K562 (cell line): ENCODE data around the gene EMID1. TPM values are rescaled to one million over a fixed set of nuclear protein-coding genes. Genes with fewer than 3 reads are reported as not detected.
"Not testable (repeated sequence)": the region's sequence is repeated elsewhere in the genome, so short reads cannot be mapped to it uniquely, and the experiment has no call there.

Experiments
- ATAC-seq: fragments of 200-7000 bp; cut with Tn5 transposase; 3 replicates; pipeline ENCODE4 v1.9.1; 2020; ENCODE audit warnings: moderate library complexity
- BruUV-seq: library from RNA; stranded (reverse); fragments of 400-500 nt; replicated peaks from 2 replicates; lab custom pipeline; 2021; lab: Mats Ljungman, UMichigan
- CTCF ChIA-PET: fragments of 300-600 bp; formaldehyde crosslinking; extraction: SDS; loops from one replicate; lab custom pipeline; 2021; ENCODE audit warnings: low intra/inter-chr PET ratio; lab: Yijun Ruan, JAX
- POLR2A ChIA-PET: fragments of 300-600, 350-650 bp; sonication (Branson Sonifier 250); formaldehyde crosslinking; extraction: SDS; loops from one replicate; lab custom pipeline; 2021; ENCODE audit warnings: antibody characterized with exemption, inconsistent platforms; lab: Yijun Ruan, JAX
- DNase-seq, 4 experiments: peaks; one replicate each; pipeline versions ENCODE4 v3.0.0 to v3.0.0-alpha.2; 2011 to 2018; ENCODE audit warnings: low spot score in 3 of 4, mixed read lengths in 3 of 4; ENCODE audit errors: extremely low read depth in 1 of 4
- FAIRE-seq: peaks from 2 replicates; lab custom pipeline; 2011; peaks lifted over from hg19 to GRCh38; lab: Jason Lieb, UNC
- H2AFZ ChIP-seq: 2 replicates; pipeline ENCODE4 v1.6.0; 2011; ENCODE audit warnings: low read depth, low read length, control low read depth, inconsistent platforms
- H3K27ac ChIP-seq: fragments of 200-600 bp; 3 replicates; pipeline ENCODE4 v1.8.0; 2011; ENCODE audit warnings: low read depth, mild to moderate bottlenecking, control low read depth, inconsistent platforms, low read length, moderate library complexity, mixed read lengths; ENCODE audit errors: extremely low read depth
- H3K27me3 ChIP-seq, 2 experiments: fragments of 300-600 bp in 1 of 2; 2 replicates in 1 of 2; 3 replicates in 1 of 2; pipeline versions ENCODE4 v1.6.0 to v1.8.0; 2011; ENCODE audit warnings: inconsistent platforms in 2 of 2, low read length in 2 of 2, mild to moderate bottlenecking in 1 of 2, mixed read lengths in 1 of 2, moderate library complexity in 1 of 2; ENCODE audit not compliant: control insufficient read depth in 2 of 2, insufficient read depth in 2 of 2
- H3K36me3 ChIP-seq: fragments of 300-600 bp; 3 replicates; pipeline ENCODE4 v1.8.0; 2011; ENCODE audit warnings: mild to moderate bottlenecking, low read length, inconsistent platforms; ENCODE audit not compliant: control insufficient read depth, insufficient read depth
- H3K4me1 ChIP-seq, 2 experiments: fragments of 200-600 bp in 1 of 2; replicated peaks in 1 of 2; 2 replicates in 1 of 2; 3 replicates in 1 of 2; pipeline versions ENCODE4 v1.5.1 to v1.8.0; 2011; ENCODE audit warnings: inconsistent platforms in 2 of 2, low read length in 2 of 2, mild to moderate bottlenecking in 1 of 2, mixed read lengths in 1 of 2, moderate library complexity in 1 of 2; ENCODE audit not compliant: control insufficient read depth in 2 of 2, insufficient read depth in 2 of 2
- H3K4me2 ChIP-seq: 2 replicates; pipeline ENCODE4 v1.6.1; 2011; ENCODE audit warnings: low read length, control low read depth, inconsistent platforms, mixed read lengths; ENCODE audit not compliant: insufficient read depth
- H3K4me3 ChIP-seq: fragments of 200-600 bp; sonication (generic), shearing (Covaris generic); 2 replicates; pipeline ENCODE4 v1.5.1; 2016; ENCODE audit warnings: control low read depth, inconsistent platforms
- H3K79me2 ChIP-seq: fragments of 200-600 bp; 3 replicates; pipeline ENCODE4 v1.8.0; 2011; ENCODE audit warnings: low read length, inconsistent platforms; ENCODE audit not compliant: control insufficient read depth, insufficient read depth
- H3K9ac ChIP-seq, 2 experiments: 2 replicates each; pipeline versions ENCODE4 v1.6.0 to v1.6.1; 2011; ENCODE audit warnings: low read depth in 2 of 2, low read length in 2 of 2, control low read depth in 1 of 2, inconsistent platforms in 1 of 2, mild to moderate bottlenecking in 1 of 2, mixed read lengths in 1 of 2; ENCODE audit not compliant: insufficient read depth in 1 of 2
- H3K9me1 ChIP-seq: one replicate; pipeline ENCODE4 v1.6.0; 2011; ENCODE audit warnings: inconsistent platforms, mild to moderate bottlenecking, low read length, moderate library complexity; ENCODE audit not compliant: control insufficient read depth, insufficient read depth
- H3K9me3 ChIP-seq: replicated peaks from 2 replicates; pipeline ENCODE4 v1.5.1; 2011; ENCODE audit warnings: low read depth, low read length, inconsistent platforms; ENCODE audit not compliant: control insufficient read depth, insufficient read depth
- H4K20me1 ChIP-seq: replicated peaks from 2 replicates; pipeline ENCODE4 v1.6.1; 2011; ENCODE audit warnings: low read length, inconsistent platforms, mixed read lengths; ENCODE audit not compliant: control insufficient read depth, insufficient read depth
- BCOR ChIP-seq: fragments of 450-650 bp; IDR thresholded peaks from 2 replicates; pipeline ENCODE4 v1.6.1; 2016
- MTA3 ChIP-seq: fragments of 450-650 bp; formaldehyde crosslinking; IDR thresholded peaks from 2 replicates; pipeline ENCODE4 v1.6.1; 2017; ENCODE audit warnings: mild to moderate bottlenecking, borderline replicate concordance
- POLR2G ChIP-seq: fragments of 200-400 bp; formaldehyde crosslinking; IDR thresholded peaks from 2 replicates; pipeline ENCODE4 v1.6.1; 2017; ENCODE audit warnings: low read depth, mild to moderate bottlenecking, antibody characterized with exemption, low read length, moderate library complexity
- ZNF121 ChIP-seq: sonication (generic); formaldehyde crosslinking; conservative IDR thresholded peaks from 2 replicates; pipeline ENCODE4 v1.8.0; 2022; ENCODE audit warnings: missing genetic modification reagents
- ZNF75A ChIP-seq: fragments of 450-650 bp; formaldehyde crosslinking; IDR thresholded peaks from 2 replicates; pipeline ENCODE4 v1.4.0; 2020; ENCODE audit warnings: mild to moderate bottlenecking
- WGBS: fragments of 100-300 bp; shearing (Covaris generic); methylation state at CpG from one replicate; pipeline ENCODE4 v1.1.6; 2016; ENCODE audit warnings: low coverage, mixed read lengths; ENCODE audit not compliant: insufficient coverage; ENCODE audit errors: missing lambda C conversion rate; 5-methylcytosine and 5-hydroxymethylcytosine counted together
- in situ Hi-C: fragments of 300-500 bp; cut with MboI; formaldehyde crosslinking; loops from 4 replicates; pipeline ENCODE4 v1.15.0; 2018; ENCODE audit warnings: inconsistent platforms, mixed read lengths
- intact Hi-C: fragments of 100-400 bp; cut with micrococcal nuclease; formaldehyde crosslinking; loops from 2 replicates; pipeline ENCODE4 v1.14.2; 2022
- polyA plus RNA-seq, 8 experiments: library from polyadenylated mRNA; depleted of rRNA in 4 of 8; stranded (reverse) in 5 of 8; unstranded in 3 of 8; fragments of >200 nt; fragmentation: Nextera tagmentation in 2 of 8; fragmentation: Illumina TruSeq in 1 of 8; extraction: Ambion mirVana in 2 of 8; extraction: Trizol in 1 of 8; gene quantifications; 2 replicates each; pipeline versions ENCODE4 v1.2.1 to v1.2.3, GENCODE V29; 2011 to 2014; ENCODE audit warnings: inconsistent platforms in 1 of 8, missing spikeins in 1 of 8
- total RNA-seq, 7 experiments: library from RNA; depleted of rRNA in 6 of 7; stranded (reverse); fragments of >200 nt in 6 of 7; fragmentation: Illumina TruSeq in 2 of 7; extraction: Trizol in 2 of 7; gene quantifications; 2 replicates each; pipeline versions ENCODE4 v1.2.1 to v1.2.3, GENCODE V29; 2011 to 2021; ENCODE audit warnings: low replicate concordance in 1 of 7

EMID1 gene
- total and polyA plus RNA-seq, 9 of the 15 experiments (the other 6 are each of a cell fraction or from before 2014, with no cell fraction given): 0.15 to 7.2 (median 2.7) TPM

GRCh38 chr22:29219409-29219782, 13.7 kb downstream of the EMID1 start:
- DNase-seq, BruUV-seq, H3K9ac ChIP-seq, FAIRE-seq, H3K79me2 ChIP-seq, H3K36me3 ChIP-seq, H3K9me3 ChIP-seq, H3K27me3 ChIP-seq, H3K4me2 ChIP-seq, H3K4me3 ChIP-seq, H4K20me1 ChIP-seq, H3K9me1 ChIP-seq, intact Hi-C loops, H2AFZ ChIP-seq, H3K4me1 ChIP-seq, ATAC-seq, in situ Hi-C loops, CTCF ChIA-PET, H3K27ac ChIP-seq: not testable (repeated sequence)
- WGBS: 0% methylated on average over 2 of the region's 2 CpGs
- POLR2A ChIA-PET: interaction anchor here (0.6 to 1.1 kb wide), 2 partner anchors 11 to 14 kb away, joined by 4 read pairs; partner anchors contain the start of gene EMID1
- peak; percentile 21; the same call in 1 of the 2 replicates for TF ChIP-seq BCOR
- peak; percentile 88 for TF ChIP-seq ZNF121 (CRISPR knock-in tag)

GRCh38 chr22:29219881-29220670, 14.4 kb downstream of the EMID1 start:
- Histone ChIP-seq H2AFZ (no peak overlapping the region), H3K4me2 (no peak overlapping the region), H3K27ac (no peak overlapping the region), H3K79me2 (no peaks in the 10 kb centered on the region), H3K36me3 (no peaks in the 10 kb centered on the region), H3K27me3 (no peaks in the 10 kb centered on the region), H3K9ac (peak overlapping the region in 1 of 2 experiments; percentile 9; a peak in 2 of 4 replicates), H3K4me1 (peaks cover 0 to 11% of the 10 kb centered on the region in 2 experiments; a peak in 2 of 5 replicates), H3K9me3 (no peaks in the 10 kb centered on the region), H3K4me3 (no peak overlapping the region), H3K9me1 (no peaks in the 10 kb centered on the region), H4K20me1 (no peaks in the 10 kb centered on the region)
- FAIRE-seq (no peak), DNase-seq (no peak), ATAC-seq (no peak)
- TF ChIP-seq ZNF75A (CRISPR knock-in tag) (no peak), POLR2G (0 out of 2 replicates have a peak, but pooled peaks have one; percentile 36), MTA3 (no peak)
- ChIA-PET CTCF (no interaction called here), POLR2A (interaction anchor here (0.7 to 1.4 kb wide), 3 partner anchors 9 to 44 kb away, joined by 3 to 4 read pairs (median 4); no protein-coding TSS in a partner anchor)
- intact Hi-C loops (no loop called here), in situ Hi-C loops (no loop called here)
- no TSS peak for BruUV-seq
- 66% methylated on average over 10 of the region's 14 CpGs for WGBS
